Measurements from ENCODE around the gene CACNG4.

GRCh38 chr17:66944351-66945146 lies 20.0 kb upstream of the CACNG4 start:
- TF ChIP-seq PPARA (CRISPR knock-in tag; IDR thresholded peaks at IDR 0.05; ENCODE audit: borderline replicate concordance) = no peak
- no peak for TF ChIP-seq ZNF565 (CRISPR knock-in tag; conservative IDR thresholded peaks at IDR 0.05; ENCODE audit: low read depth)
- TF ChIP-seq ARNTL (CRISPR knock-in tag; IDR thresholded peaks at IDR 0.05; ENCODE audit: borderline replicate concordance, low read depth) = no peak

All from SK-N-SH treated with all-trans-retinoic acid at 6 μM for 48 hours (cell line).